HL-60 (cell line): ENCODE measurements around the gene DHRS12.

Experiments
- DNase-seq, 2 experiments: peaks; one replicate each; pipeline ENCODE4 v3.0.0-alpha.2; 2010 to 2020; ENCODE audit warnings: low read depth in 1 of 2, low spot score in 1 of 2
- H3K27ac ChIP-seq: fragments of 250-450 bp; sonication (Bioruptor Pico); replicated peaks from 2 replicates; pipeline ENCODE4 v1.5.1; 2020; ENCODE audit warnings: mild to moderate bottlenecking, moderate library complexity
- H3K27me3 ChIP-seq: fragments of 250-450 bp; sonication (Bioruptor Pico); 2 replicates; pipeline ENCODE4 v1.5.1; 2021; ENCODE audit warnings: mild to moderate bottlenecking, moderate library complexity; ENCODE audit not compliant: insufficient read depth, poor library complexity, severe bottlenecking
- H3K4me3 ChIP-seq: replicated peaks from 2 replicates; pipeline ENCODE4 v1.5.1; 2011; ENCODE audit warnings: mild to moderate bottlenecking, control low read depth, low read length; ENCODE audit not compliant: insufficient read depth
- GABPA ChIP-seq: IDR thresholded peaks from 2 replicates; pipeline ENCODE4 v1.6.1; 2012; ENCODE audit warnings: low read depth
- POLR2AphosphoS5 ChIP-seq: IDR thresholded peaks from 2 replicates; pipeline ENCODE4 v1.6.1; 2012; ENCODE audit warnings: low read depth
- SPI1 ChIP-seq: IDR thresholded peaks from 2 replicates; pipeline ENCODE4 v1.6.1; 2012; ENCODE audit warnings: low read depth, mild to moderate bottlenecking, borderline replicate concordance
- TF ChIP-seq, protein P1 (sequence below): IDR thresholded peaks from 2 replicates; pipeline ENCODE4 v1.6.1; 2012; ENCODE audit warnings: low read depth; ENCODE audit not compliant: insufficient replicate concordance
- TF ChIP-seq, protein P2 (sequence below): IDR thresholded peaks from one replicate; pipeline ENCODE4 v1.5.1; 2011; ENCODE audit warnings: low read length, control low read depth, inconsistent platforms; ENCODE audit not compliant: insufficient read depth

The DHRS12 gene

DNA sequence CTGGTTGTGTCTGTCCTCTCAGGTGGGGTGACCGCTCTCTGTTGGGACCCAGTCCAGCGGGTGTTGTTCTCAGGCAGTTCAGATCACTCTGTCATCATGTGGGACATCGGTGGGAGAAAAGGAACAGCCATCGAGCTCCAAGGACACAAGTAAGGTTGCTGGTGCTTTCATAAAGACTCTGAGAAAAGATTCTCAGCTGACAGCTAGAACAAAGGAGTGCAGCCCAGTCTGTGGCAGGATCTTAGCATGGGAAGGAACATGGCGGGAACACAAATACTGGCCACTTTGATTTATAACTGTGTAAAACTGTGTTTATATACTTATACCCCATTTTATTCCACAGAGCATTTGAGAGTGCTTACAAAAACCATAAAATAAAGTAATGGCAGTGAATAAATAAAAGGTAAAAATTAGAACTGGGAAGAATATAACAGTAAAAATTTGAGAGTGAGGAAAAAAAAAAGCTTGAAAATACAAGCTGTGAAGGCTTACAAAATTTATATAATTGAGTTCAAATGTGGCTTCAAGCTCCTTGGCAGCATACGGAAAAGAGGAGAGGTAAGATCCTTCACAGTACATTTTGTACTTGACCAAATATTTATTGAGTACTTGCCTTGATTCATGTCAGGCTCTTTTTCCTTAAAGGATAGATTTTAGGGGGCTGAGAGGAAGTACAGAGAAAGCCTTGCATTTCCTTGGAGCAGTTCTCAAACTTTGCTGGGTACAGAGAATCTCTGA is 64.8 kb downstream of the DHRS12 start:
- TF ChIP-seq SPI1 (no peak), POLR2AphosphoS5 (no peak), GABPA (no peak)
- TF ChIP-seq, protein P1, sequence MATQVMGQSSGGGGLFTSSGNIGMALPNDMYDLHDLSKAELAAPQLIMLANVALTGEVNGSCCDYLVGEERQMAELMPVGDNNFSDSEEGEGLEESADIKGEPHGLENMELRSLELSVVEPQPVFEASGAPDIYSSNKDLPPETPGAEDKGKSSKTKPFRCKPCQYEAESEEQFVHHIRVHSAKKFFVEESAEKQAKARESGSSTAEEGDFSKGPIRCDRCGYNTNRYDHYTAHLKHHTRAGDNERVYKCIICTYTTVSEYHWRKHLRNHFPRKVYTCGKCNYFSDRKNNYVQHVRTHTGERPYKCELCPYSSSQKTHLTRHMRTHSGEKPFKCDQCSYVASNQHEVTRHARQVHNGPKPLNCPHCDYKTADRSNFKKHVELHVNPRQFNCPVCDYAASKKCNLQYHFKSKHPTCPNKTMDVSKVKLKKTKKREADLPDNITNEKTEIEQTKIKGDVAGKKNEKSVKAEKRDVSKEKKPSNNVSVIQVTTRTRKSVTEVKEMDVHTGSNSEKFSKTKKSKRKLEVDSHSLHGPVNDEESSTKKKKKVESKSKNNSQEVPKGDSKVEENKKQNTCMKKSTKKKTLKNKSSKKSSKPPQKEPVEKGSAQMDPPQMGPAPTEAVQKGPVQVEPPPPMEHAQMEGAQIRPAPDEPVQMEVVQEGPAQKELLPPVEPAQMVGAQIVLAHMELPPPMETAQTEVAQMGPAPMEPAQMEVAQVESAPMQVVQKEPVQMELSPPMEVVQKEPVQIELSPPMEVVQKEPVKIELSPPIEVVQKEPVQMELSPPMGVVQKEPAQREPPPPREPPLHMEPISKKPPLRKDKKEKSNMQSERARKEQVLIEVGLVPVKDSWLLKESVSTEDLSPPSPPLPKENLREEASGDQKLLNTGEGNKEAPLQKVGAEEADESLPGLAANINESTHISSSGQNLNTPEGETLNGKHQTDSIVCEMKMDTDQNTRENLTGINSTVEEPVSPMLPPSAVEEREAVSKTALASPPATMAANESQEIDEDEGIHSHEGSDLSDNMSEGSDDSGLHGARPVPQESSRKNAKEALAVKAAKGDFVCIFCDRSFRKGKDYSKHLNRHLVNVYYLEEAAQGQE: no peak
- TF ChIP-seq, protein P2, sequence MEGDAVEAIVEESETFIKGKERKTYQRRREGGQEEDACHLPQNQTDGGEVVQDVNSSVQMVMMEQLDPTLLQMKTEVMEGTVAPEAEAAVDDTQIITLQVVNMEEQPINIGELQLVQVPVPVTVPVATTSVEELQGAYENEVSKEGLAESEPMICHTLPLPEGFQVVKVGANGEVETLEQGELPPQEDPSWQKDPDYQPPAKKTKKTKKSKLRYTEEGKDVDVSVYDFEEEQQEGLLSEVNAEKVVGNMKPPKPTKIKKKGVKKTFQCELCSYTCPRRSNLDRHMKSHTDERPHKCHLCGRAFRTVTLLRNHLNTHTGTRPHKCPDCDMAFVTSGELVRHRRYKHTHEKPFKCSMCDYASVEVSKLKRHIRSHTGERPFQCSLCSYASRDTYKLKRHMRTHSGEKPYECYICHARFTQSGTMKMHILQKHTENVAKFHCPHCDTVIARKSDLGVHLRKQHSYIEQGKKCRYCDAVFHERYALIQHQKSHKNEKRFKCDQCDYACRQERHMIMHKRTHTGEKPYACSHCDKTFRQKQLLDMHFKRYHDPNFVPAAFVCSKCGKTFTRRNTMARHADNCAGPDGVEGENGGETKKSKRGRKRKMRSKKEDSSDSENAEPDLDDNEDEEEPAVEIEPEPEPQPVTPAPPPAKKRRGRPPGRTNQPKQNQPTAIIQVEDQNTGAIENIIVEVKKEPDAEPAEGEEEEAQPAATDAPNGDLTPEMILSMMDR: no peak
- H3K27ac ChIP-seq: no peak overlapping the region
- no peak for DNase-seq

DNA sequence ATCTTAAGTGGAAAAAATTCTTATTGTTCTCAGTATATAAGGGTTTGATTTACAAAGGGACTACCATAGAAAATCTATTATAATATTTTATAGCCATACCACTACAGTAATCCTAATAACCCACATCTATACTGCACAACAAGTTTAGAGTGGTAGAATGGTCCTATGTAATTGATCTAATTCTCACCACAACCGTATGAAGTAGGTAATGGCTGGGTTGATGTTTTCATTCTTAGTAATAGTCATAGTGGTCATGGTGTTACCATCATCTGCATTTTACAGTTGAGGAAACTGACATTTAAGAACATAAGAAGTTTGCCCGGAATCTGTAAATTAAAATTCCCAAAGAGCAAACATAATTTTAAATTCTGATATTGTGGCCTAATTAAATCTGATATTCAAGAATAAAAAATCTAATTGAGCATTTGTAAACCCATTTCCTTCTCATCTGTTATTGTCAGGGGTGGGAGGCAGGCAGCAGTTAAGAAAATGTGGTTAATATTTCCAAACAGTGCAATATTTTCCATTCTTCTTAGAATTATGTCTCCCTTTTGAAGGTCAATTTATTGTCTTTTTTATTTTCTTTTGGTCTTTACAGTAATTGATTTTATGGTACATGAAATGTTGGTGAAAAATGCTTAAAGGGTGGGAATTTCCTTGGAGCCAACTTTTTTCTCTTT is 65.6 kb downstream of the DHRS12 start:
- Histone ChIP-seq H3K27ac (no peak overlapping the region), H3K27me3 (no peaks in the 10 kb centered on the region), H3K4me3 (no peak overlapping the region)
- TF ChIP-seq GABPA: no peak
- TF ChIP-seq POLR2AphosphoS5: no peak
- no peak for DNase-seq

More for the DNA sequence above, 64.8 kb downstream of the DHRS12 start:
- H3K27me3 ChIP-seq: no peaks in the 10 kb centered on the region
- H3K4me3 ChIP-seq: no peak overlapping the region

DNA sequence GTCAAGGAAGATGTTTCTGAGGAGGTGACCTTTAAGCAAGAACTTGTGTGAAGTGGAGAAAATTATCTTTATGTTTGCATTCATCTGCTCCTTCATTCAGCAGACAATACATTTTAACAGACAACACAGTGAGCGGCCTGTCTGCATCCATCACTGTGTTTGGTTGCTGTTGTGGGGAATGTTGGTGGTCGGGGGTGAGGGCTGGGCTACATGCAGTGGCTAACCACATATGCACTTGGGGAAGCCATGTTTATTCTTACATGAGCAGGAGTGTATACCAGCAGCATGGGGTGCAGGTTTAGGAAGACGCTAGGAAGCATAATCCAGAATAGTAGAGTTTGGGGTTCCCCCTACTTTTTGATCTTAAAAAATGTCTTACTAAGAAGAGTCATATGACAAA is 66.4 kb downstream of the DHRS12 start:
- no peak overlapping the region for H3K27ac ChIP-seq
- H3K27me3 ChIP-seq: no peaks in the 10 kb centered on the region
- TF ChIP-seq GABPA (no peak), POLR2AphosphoS5 (no peak), SPI1 (no peak)
- TF ChIP-seq, protein P1: no peak
- TF ChIP-seq, protein P2: no peak
- DNase-seq: no peak
- H3K4me3 ChIP-seq: no peak overlapping the region

DNA sequence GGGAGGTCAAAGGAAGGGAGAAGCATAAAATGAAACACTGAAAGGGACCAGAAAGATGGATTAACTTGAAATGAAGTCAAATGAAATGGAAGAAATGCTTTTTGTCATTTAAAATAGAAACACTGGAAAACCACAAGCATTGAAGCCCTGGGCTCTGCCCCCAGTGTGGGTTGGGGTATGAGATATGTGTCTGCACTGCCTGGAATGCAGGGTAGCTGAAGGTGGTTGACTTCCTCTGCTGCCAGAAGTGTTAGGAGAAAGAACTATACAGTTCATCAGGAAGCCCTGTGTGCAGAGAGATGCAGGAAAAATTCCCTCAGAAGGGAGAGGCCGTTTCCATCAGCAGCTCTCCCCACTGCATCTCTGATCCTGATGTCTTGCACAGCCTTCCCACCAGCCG is 69.2 kb downstream of the DHRS12 start:
- no peak overlapping the region for H3K4me3 ChIP-seq
- DNase-seq: no peak
- TF ChIP-seq, protein P1: no peak
- TF ChIP-seq SPI1 (no peak), GABPA (no peak), POLR2AphosphoS5 (no peak)
- TF ChIP-seq, protein P2: no peak
- no peak overlapping the region for H3K27ac ChIP-seq
- no peaks in the 10 kb centered on the region for H3K27me3 ChIP-seq
